ENCODE data around the gene VWA5B1.

Gene VWA5B1

GRCh38 chr1:20366463-20367115 lies 75.9 kb downstream of the VWA5B1 start:
- no peak for DNase-seq (ENCODE audit: low read depth in 2 of 3, low spot score in 2 of 3)

DNA sequence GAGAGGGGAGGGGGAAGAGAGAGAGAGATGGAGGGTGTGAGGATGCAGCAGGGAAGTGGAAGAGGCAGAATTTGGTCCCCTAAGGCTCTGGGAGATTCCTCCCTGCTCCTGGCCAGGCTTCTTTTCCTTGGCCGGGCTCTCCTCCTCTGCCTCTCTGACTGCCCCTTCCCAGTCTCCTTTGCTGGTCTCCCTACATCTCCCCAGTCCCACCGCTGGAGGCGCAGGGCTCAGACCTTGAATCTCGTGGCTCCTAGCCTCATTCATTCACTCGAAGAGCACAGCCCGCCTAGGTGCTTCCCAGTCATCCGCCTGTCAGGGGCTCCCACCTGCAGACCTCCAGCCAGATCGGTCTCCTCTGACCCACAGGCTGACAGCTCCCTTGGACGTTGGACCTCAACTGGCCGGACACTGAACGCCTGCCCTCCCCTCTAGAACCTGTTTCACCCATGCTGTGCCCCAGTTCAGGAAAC lies 76.5 kb downstream of the VWA5B1 start:
- DNase-seq (ENCODE audit: low read depth in 2 of 3, low spot score in 2 of 3): no peak

- DNase-seq (ENCODE audit: low read depth in 2 of 3, low spot score in 2 of 3): no peak
Measured at GRCh38 chr1:20367626-20368025, 77.0 kb downstream of the VWA5B1 start.

DNA sequence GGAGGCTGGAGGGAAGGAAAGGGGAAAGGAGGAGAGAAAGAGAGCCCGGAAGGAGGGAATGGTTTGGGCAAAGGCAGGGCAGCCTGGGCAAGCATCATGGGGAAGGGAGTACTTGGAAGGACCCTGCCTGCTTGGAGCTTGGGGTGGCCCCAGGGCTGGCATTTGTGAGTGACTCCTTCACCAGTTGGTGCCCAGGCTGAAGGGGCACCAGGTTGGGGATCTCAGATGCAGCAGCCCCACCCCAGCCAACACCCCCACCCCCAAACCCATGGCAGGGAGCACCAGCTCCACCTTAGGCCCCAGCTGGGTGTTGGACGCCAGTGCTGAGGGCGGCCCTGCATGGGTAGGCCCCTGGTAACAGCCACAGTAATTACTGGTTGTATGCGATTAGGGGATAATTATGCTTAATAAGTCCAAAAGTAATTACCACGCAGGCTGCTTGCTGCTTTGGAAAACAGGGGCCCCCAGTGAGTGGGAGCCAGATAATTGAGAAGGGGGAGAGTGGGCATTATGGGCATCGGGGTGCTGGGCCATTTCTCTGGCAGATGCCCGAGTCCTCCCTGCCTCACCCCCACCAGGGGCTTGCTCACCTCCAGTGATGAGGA lies 78.3 kb downstream of the VWA5B1 start:
- DNase-seq (ENCODE audit: low read depth in 2 of 3, low spot score in 2 of 3): no peak

- DNase-seq (ENCODE audit: low read depth in 2 of 3, low spot score in 2 of 3): no peak
Measured at GRCh38 chr1:20370698-20371097, 80.0 kb downstream of the VWA5B1 start.

DNA sequence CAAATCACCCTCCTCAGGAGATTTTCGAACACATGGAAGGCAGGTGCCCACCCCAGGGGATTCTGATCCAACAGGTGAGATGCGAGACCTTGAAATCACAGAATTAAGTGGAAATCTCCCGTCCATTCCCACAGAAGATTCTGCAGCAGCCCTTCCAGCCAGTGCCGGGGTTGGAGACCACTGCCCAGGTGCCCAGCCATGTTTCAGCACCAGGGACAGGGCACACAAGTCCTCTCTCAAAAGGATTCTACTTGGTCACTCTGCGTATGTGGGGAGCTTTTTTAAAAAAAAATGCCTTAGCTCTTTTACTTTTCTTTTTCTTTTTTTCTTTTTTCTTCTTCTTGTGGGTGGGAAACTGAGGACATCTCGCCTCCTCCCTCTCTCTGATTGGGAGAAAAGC lies 80.7 kb downstream of the VWA5B1 start:
- DNase-seq (ENCODE audit: low read depth in 2 of 3, low spot score in 2 of 3): no peak

DNA sequence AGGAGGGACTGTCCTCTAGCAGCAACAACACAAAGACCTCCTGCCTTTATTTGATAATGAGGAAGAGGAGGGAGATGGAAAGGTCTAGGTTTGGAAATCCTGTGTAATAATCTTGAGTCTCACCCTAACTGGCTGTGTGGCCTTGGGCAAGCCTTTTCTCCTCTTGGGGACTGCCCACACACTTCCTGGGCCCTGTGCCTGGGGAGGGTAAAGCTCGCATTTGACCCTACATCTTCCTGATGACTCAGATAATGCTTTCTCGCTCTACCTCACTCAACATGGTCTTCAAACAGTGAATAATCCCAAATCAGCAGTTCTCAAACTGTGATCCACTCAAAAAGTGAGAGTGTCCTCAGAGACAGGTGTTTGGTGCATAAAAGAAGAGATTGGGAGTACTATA lies 81.2 kb downstream of the VWA5B1 start:
- no peak for DNase-seq (ENCODE audit: low read depth in 2 of 3, low spot score in 2 of 3)

DNA sequence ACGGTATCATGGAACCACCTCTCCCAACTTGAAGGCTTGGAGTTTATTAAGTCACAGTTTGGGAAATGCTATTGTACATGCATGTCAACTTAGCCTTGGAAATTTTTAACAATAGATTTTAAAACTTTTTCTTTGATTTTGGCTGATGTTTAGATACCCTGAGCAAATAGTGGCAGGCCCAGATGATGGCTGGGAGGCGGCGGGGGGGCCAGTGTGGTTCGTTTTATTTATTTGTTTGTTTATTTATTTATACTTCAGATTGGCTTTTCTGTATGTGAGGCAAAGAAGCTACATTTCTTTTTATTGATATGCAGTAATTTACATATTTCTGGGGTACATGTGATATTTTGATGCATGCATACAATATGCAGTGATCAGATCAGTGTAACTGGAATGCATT lies 82.0 kb downstream of the VWA5B1 start:
- no peak for DNase-seq (ENCODE audit: low read depth in 2 of 3, low spot score in 2 of 3)

GRCh38 chr1:20373286-20373685 lies 82.6 kb downstream of the VWA5B1 start:
- no peak for DNase-seq (ENCODE audit: low read depth in 2 of 3, low spot score in 2 of 3)

DNA sequence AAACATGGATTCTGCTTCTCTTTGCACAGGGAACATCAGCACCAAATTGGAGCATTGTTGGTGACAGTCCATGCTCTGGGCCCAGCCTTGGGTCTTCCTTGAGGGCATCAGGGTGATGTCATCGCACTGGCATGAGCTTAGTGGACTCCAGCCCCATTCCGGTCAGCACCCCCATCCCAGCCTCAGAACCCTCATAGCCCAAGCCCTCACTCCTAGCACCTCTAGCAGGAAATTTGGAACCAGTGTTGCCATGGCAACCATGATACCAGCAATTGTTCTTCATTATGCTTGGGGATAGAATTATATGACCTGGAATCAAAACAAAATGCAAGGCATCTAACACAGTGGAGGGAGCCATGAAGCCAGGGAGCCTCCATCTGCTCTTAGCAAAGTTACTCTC lies 83.1 kb downstream of the VWA5B1 start:
- DNase-seq (ENCODE audit: low read depth in 2 of 3, low spot score in 2 of 3): no peak

DNA sequence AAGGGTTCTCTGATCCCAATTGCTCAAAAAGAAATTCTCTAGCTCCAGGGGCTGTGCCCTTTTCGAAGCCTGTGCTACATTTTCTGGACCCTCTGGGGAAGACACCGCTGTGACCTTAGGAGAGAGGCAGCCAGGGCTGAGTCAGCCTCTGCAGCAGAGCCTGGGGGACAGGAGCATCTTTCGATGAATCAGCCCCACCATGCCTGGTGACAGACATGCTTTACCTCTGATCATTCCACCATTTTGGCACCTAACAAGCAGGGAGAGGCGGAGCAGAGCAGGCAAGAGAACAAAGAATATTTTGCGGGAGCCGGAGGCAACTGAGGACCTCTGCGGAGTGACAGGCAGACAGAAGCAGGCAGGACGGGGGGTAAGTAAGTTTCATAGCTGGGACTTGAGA lies 84.9 kb downstream of the VWA5B1 start:
- DNase-seq (ENCODE audit: low read depth in 2 of 3, low spot score in 2 of 3): no peak

- DNase-seq (ENCODE audit: low read depth in 2 of 3, low spot score in 2 of 3): no peak
Measured at GRCh38 chr1:20376171-20376570, 85.5 kb downstream of the VWA5B1 start.

DNA sequence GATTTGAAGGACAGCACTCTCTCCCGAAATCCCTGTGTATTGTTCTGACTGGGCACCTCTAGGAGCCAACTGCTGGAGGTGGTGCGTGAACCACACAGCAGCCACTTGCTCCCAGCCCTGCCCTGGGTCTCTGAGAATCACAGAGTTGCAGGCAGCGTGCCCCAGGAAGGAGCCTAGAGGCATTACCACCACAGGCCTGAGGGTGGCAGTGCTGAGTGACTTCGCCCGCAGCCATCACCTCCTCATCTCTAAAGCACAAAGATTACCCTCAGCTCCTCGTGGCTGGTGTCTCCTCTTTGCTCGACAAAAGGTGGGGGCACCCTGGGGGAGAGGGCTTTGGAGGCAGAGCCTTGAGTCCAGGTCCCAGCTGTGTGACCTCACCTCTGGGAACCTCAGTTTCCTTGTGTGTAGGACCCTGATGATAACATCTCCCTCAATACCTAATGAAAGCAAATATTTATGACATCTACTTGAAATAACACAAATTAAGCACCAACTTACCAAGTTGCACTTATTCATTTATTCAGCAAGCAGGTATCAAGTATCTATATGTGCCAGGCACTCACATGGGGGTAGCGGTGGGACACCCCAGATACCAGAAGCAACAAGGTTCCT lies 86.3 kb downstream of the VWA5B1 start:
- peak; percentile 32 to 50 (median 32) for DNase-seq (ENCODE audit: low read depth in 2 of 3, low spot score in 2 of 3)

DNA sequence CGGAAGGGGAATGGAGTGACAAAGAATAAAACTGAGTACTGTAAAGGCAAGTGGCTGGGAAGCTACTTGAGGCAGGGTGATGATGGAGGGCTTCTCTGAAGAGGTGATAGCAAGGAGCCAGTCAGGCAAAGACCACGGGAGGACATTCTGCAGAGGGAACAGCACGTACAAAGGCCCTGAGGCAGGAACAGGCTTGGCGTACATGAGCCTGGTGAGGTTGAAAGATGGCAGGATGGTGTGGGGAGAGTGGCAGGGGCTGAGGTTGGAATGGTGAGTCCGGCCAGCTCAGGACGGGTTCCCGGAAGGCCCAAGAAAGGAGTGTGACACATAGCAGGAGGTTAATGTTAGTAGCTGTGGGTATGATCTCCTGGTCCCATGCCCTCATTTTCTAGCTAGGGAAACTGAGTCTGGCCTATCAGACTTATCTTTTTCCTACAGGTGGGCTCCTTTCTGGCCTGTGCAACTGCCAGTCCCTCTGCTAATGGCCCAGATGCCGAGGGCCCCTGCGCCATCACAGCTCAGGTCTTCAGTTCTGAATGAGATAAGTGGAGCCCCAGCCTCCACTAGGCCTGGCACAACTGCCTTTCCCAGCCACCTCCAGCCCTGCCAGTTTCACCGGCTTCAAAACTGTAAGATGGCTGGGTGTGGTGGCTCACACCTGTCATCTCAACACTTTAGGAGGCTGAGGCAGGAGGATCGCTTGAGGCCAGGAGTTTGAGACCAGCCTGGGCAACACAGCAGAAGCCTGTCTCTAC lies 87.0 kb downstream of the VWA5B1 start:
- no peak for DNase-seq (ENCODE audit: low read depth in 2 of 3, low spot score in 2 of 3)

DNA sequence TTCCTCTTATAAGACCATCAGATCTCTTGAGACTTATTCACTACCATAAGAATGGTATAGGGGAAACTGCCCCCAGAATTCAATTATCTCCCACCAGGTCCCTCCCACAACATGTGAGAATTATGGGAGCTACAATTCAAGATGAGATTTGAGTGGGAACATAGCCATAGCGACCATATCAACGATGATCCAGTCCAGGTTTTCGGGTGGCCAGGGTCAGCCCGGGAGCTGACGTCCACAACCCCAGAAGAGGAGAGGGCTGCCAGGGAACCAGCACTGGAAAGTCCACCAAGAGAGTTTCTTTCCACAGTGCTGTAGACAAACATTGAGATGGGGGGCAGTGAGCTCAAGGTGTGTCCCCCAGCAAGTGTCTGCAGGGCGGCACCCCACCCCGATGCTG lies 88.4 kb downstream of the VWA5B1 start:
- DNase-seq (ENCODE audit: low read depth in 2 of 3, low spot score in 2 of 3): no peak

GRCh38 chr1:20380175-20380574 lies 89.5 kb downstream of the VWA5B1 start:
- no peak for DNase-seq (ENCODE audit: low read depth in 2 of 3, low spot score in 2 of 3)

DNA sequence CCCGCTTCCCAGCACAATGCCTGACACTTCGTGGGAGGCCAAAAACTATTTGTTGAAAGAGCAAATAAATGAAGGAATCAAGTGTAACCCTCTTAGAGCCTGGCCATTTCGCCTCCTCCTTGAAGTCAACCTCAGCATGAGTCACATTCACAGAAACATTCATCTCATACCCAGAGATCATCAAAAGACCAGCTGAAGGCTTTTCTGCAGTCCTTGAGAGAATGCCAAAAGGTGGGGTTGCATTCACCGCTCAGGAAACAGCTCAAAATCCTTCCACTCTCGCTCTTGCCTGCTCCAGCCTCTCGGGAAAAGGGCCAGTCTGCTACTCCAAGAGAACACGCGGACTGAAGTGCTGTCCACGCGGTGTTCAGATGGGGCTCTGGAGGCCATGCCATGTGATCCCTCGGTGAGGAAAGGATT lies 90.0 kb downstream of the VWA5B1 start:
- no peak for DNase-seq (ENCODE audit: low read depth in 2 of 3, low spot score in 2 of 3)

DNA sequence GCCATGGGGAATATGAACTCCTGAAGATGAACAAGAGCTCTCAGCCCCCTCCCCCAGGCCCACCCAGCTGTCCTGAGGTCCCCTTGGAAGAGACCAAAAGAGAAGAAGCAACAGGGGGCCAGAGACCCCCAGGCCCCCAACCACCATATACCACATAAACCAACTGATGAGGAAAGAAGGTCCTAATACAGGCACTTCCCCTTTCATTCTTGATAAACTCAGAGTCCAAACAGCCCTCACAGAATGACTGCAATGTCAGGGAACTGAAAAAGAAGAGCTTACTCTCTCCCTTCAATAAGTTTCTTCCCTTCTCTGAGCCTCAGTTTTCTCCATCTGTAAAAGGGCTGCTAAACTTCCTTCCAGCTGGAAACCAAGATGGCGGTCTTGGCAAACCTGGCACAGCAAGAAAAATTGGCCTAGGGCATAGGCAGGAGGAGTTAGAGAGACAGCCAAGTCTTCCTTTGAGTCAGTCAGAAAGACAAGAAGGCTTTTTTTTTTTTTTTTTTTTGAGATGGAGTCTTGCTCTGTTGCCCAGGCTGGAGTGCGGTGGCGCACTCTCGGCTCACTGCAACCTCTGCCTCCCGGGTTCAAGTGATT lies 90.5 kb downstream of the VWA5B1 start:
- DNase-seq (ENCODE audit: low read depth in 2 of 3, low spot score in 2 of 3): no peak

GRCh38 chr1:20381961-20382360 lies 91.3 kb downstream of the VWA5B1 start:
- no peak for DNase-seq (ENCODE audit: low read depth in 2 of 3, low spot score in 2 of 3)

DNA sequence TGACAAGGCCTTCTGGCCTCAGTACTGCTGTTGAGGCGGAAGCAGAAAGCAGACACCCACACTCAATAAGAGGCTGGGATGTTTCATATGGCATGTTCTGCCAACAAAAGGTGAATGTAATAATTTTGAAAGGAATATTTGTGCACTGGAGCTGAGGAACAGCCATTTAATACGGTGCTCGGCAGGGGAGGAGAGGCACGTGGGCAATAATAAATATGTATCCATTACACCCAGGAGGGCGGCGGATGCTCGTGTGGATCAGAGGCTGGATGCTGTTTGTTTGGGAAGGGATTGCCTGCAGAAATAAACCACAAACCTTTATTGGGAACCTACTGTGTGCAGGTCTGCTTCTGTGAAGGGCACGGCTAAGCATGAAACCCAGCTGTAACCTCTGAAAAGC lies 92.0 kb downstream of the VWA5B1 start:
- DNase-seq (ENCODE audit: low read depth in 2 of 3, low spot score in 2 of 3): no peak

GRCh38 chr1:20383631-20384030 lies 93.0 kb downstream of the VWA5B1 start:
- DNase-seq (ENCODE audit: low read depth in 2 of 3, low spot score in 2 of 3): no peak

DNA sequence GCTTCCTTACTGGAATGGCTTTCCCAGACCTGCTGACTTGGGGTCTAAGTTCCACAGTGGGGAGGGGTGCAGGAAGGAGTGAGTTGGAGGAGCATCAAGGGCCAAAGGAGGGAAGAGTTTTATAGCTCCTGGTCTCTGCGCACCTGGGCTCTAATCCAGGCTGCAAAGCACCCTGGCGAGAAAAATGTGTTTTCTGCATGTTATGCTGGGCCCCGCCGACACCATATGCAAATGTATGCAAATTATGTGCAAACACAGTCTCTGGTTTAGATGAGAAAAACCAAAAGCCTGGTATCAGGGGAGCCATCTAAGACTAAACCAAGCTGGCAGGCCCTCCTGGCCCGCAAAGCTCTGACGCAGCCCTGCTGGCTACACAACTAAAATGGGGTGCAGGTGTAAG lies 95.0 kb downstream of the VWA5B1 start:
- DNase-seq (ENCODE audit: low read depth in 2 of 3, low spot score in 2 of 3): no peak

Data from activated CD8-positive, alpha-beta memory T cell treated with anti-CD3 and anti-CD28 coated beads for 48 hours (primary cell).